ENCODE data around the gene KRTAP22-2. TPM values are rescaled to one million over a fixed set of nuclear protein-coding genes. Genes with fewer than 3 reads are reported as not detected.

Gene KRTAP22-2
- total and polyA plus RNA-seq, 2 donors (not counting 3 experiments of a cell fraction or from before 2014, with no cell fraction given), result not detected

DNA sequence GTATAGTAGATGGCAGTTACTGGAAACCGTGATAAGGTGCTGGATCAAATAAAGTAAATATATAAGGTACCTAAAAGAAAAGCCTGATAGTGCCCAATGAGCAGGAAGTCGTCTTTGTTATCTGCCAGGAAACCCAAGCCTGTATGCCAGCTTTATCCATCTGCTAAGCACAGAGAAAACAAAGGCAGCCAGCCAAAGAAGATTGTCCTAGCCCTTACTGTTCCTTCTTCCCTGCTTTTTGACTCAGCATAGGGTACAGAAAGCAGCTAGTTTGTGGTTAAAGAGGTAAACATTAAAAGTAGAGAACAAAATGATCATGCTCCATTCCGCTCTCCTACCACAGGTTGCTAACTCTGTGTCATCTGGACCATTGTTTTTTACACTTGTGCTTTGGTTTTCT lies 10.1 kb downstream of the KRTAP22-2 start:
- Histone ChIP-seq H3K9ac (replicated peaks; ENCODE audit: extremely low read depth, insufficient read depth, low read length) (no peak overlapping the region), H3K4me2 (ENCODE audit: insufficient read depth, low read length) (no peak overlapping the region), H3K4me3 (replicated peaks in 1 of 3; ENCODE audit: insufficient read depth in 1 of 3, low read depth in 1 of 3, low read length in 3 of 3) (no peak overlapping the region), H2AFZ (ENCODE audit: low read depth, low read length) (no peak overlapping the region), H3K79me2 (ENCODE audit: control insufficient read depth, insufficient read depth, low read length) (no peaks in the 10 kb centered on the region), H3K4me1 (ENCODE audit: control insufficient read depth, extremely low read depth, insufficient read depth, low read length) (no peaks in the 10 kb centered on the region), H3K27ac (ENCODE audit: insufficient read depth, low read depth, low read length) (no peak overlapping the region), H3K9me3 (replicated peaks; ENCODE audit: control insufficient read depth, insufficient read depth, low read length) (no peaks in the 10 kb centered on the region), H4K20me1 (replicated peaks; ENCODE audit: control insufficient read depth, extremely low read depth, insufficient read depth, low read length) (no peaks in the 10 kb centered on the region), H3K9me1 (replicated peaks; ENCODE audit: control insufficient read depth, extremely low read depth, insufficient read depth, low read length) (no peaks in the 10 kb centered on the region), H3K36me3 (ENCODE audit: control insufficient read depth in 2 of 2, extremely low read depth in 1 of 2, insufficient read depth in 2 of 2, low read length in 2 of 2) (no peaks in the 10 kb centered on the region), H3K27me3 (ENCODE audit: control insufficient read depth in 2 of 2, insufficient read depth in 2 of 2, low read length in 2 of 2) (no peaks in the 10 kb centered on the region)
- BruUV-seq (replicated peaks), result no TSS peak
- no peak for FAIRE-seq
- DNase-seq (ENCODE audit: low read depth, low spot score), result no peak
- dilution Hi-C loops (cut with MboI; ENCODE audit: extremely low pct_ligation_motif_present, low sequenced_read_pairs) (no loop called here), intact Hi-C loops (cut with micrococcal nuclease) (no loop called here)
- POLR2A ChIA-PET, result no interaction called here
- TF ChIP-seq POLR2AphosphoS5 (IDR thresholded peaks at IDR 0.05; ENCODE audit: insufficient read depth, low read depth, low read length) (no peak), GATA2 (IDR thresholded peaks at IDR 0.05; ENCODE audit: insufficient read depth, insufficient read length, low read depth, low read length) (no peak), EZH2 (IDR thresholded peaks at IDR 0.05; ENCODE audit: borderline replicate concordance, low read depth, low read length, severe bottlenecking) (no peak)
- CTCF ChIA-PET, result no interaction called here

DNA sequence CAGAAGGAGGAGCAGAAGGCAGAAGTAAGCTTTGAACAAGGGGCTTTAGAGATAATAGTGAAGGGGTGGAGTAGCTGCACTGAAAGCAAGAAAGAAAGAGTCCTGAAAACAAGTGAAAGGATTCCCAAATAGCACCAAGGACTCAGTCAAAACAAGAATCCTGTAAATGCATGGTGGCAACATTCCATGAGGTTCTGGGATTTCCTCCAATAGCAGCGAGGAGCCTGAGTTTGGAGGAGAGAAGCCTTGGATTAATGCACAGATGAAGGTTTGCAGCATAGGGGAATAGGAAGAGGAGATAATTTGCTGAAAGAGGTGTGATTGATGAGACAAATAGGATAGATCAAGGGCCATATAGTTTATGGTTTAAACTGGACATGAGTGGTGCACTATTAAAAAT lies 10.9 kb downstream of the KRTAP22-2 start:
- no peaks in the 10 kb centered on the region for H3K4me1 ChIP-seq (ENCODE audit: control insufficient read depth, extremely low read depth, insufficient read depth, low read length)
- no peak overlapping the region for H3K9ac ChIP-seq (replicated peaks; ENCODE audit: extremely low read depth, insufficient read depth, low read length)
- POLR2A ChIA-PET, result no interaction called here
- H3K79me2 ChIP-seq (ENCODE audit: control insufficient read depth, insufficient read depth, low read length), result no peaks in the 10 kb centered on the region
- DNase-seq (ENCODE audit: low read depth, low spot score) (no peak), FAIRE-seq (no peak)
- TF ChIP-seq, protein P1, sequence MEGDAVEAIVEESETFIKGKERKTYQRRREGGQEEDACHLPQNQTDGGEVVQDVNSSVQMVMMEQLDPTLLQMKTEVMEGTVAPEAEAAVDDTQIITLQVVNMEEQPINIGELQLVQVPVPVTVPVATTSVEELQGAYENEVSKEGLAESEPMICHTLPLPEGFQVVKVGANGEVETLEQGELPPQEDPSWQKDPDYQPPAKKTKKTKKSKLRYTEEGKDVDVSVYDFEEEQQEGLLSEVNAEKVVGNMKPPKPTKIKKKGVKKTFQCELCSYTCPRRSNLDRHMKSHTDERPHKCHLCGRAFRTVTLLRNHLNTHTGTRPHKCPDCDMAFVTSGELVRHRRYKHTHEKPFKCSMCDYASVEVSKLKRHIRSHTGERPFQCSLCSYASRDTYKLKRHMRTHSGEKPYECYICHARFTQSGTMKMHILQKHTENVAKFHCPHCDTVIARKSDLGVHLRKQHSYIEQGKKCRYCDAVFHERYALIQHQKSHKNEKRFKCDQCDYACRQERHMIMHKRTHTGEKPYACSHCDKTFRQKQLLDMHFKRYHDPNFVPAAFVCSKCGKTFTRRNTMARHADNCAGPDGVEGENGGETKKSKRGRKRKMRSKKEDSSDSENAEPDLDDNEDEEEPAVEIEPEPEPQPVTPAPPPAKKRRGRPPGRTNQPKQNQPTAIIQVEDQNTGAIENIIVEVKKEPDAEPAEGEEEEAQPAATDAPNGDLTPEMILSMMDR (IDR thresholded peaks at IDR 0.05; ENCODE audit: extremely low read depth in 1 of 2, insufficient read depth in 1 of 2, low read depth in 1 of 2, low read length in 2 of 2), result no peak
- no peak for TF ChIP-seq FOS (IDR thresholded peaks at IDR 0.05; ENCODE audit: borderline replicate concordance, insufficient read depth, low read length)
- TF ChIP-seq EZH2 (IDR thresholded peaks at IDR 0.05; ENCODE audit: borderline replicate concordance, low read depth, low read length, severe bottlenecking), result no peak
- TF ChIP-seq GATA2 (IDR thresholded peaks at IDR 0.05; ENCODE audit: insufficient read depth, insufficient read length, low read depth, low read length), result no peak
- no peak for TF ChIP-seq MYC (IDR thresholded peaks at IDR 0.05; ENCODE audit: low read depth, low read length)
- TF ChIP-seq JUN (IDR thresholded peaks at IDR 0.05; ENCODE audit: borderline replicate concordance, insufficient read depth, insufficient read length, low read depth), result no peak
- TF ChIP-seq POLR2A (IDR thresholded peaks at IDR 0.05; ENCODE audit: low read depth, low read length), result no peak
- no peak for TF ChIP-seq POLR2AphosphoS5 (IDR thresholded peaks at IDR 0.05; ENCODE audit: insufficient read depth, low read depth, low read length)
- TF ChIP-seq, protein P2, sequence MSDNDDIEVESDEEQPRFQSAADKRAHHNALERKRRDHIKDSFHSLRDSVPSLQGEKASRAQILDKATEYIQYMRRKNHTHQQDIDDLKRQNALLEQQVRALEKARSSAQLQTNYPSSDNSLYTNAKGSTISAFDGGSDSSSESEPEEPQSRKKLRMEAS (IDR thresholded peaks at IDR 0.05; ENCODE audit: insufficient read depth, insufficient read length), result no peak
- no peaks in the 10 kb centered on the region for H3K27me3 ChIP-seq (ENCODE audit: control insufficient read depth in 2 of 2, insufficient read depth in 2 of 2, low read length in 2 of 2)
- H3K4me3 ChIP-seq (replicated peaks in 1 of 3; ENCODE audit: insufficient read depth in 1 of 3, low read depth in 1 of 3, low read length in 3 of 3), result no peak overlapping the region
- BruUV-seq (replicated peaks), result no TSS peak
- no peaks in the 10 kb centered on the region for H3K9me3 ChIP-seq (replicated peaks; ENCODE audit: control insufficient read depth, insufficient read depth, low read length)
- dilution Hi-C loops (cut with MboI; ENCODE audit: extremely low pct_ligation_motif_present, low sequenced_read_pairs) (no loop called here), intact Hi-C loops (cut with micrococcal nuclease) (no loop called here)
- H3K27ac ChIP-seq (ENCODE audit: insufficient read depth, low read depth, low read length), result no peak overlapping the region
- no peak overlapping the region for H3K4me2 ChIP-seq (ENCODE audit: insufficient read depth, low read length)
- no peaks in the 10 kb centered on the region for H3K9me1 ChIP-seq (replicated peaks; ENCODE audit: control insufficient read depth, extremely low read depth, insufficient read depth, low read length)
- no peak overlapping the region for H2AFZ ChIP-seq (ENCODE audit: low read depth, low read length)
- H4K20me1 ChIP-seq (replicated peaks; ENCODE audit: control insufficient read depth, extremely low read depth, insufficient read depth, low read length), result no peaks in the 10 kb centered on the region
- no peaks in the 10 kb centered on the region for H3K36me3 ChIP-seq (ENCODE audit: control insufficient read depth in 2 of 2, extremely low read depth in 1 of 2, insufficient read depth in 2 of 2, low read length in 2 of 2)
- CTCF ChIA-PET, result no interaction called here
